ENCODE measurements around the gene GLMP.

GRCh38 chr1:156259805-156260204, 35.7 kb downstream of the GLMP start:
- TF ChIP-seq CTCF (IDR thresholded peaks at IDR 0.05) = no peak
- no peak for TF ChIP-seq POLR2A (IDR thresholded peaks at IDR 0.05)
- TF ChIP-seq POLR2AphosphoS5 (IDR thresholded peaks at IDR 0.05) = no peak
- no peak for TF ChIP-seq EP300 (IDR thresholded peaks at IDR 0.05)

Measured in gastroesophageal sphincter (tissue), 3 donors.